GM03348 (cell line): ENCODE measurements around the gene CHDH.

ENCODE experiments used
- DNase-seq: peaks from one replicate; pipeline ENCODE4 v3.0.0; 2012; ENCODE audit warnings: low spot score

Gene CHDH

DNA sequence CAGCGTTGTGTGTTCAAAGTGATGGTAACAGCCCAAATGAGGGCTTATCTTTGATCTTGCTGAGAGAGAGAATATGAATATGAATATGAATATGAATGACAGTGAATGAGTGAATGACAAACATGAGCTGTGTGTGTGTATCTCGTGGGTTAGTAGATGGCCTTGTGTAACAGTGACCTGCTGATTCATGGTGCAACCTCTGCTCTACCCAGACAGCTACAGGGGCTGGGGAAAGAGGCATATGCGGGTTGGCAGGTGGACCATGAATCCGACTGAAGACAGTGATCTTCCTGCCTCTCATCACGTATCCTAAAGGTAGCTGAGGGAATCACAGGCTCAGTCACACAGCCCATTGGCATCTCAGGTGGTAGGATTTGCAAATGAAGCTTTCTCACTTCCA lies 58.2 kb downstream of the CHDH start:
- no peak for DNase-seq

DNA sequence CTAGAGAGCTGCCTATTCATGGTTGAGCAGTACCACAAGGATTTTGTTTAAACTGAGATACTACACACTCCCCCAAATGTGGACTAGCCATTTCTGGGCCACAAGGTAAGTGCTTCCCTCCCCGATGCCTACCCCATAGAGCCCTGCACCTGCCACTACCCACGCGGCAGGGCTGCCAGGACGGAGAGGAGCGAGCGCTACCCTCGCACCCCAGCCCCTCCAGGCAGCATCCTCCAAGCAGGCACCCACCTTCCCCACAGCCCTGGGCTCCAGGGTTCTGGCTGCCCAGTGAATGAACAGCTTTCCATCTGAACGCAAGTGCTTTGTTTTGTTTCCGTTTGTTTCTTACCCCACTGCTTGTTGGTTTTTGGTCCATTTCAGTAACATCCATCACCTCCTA lies 59.2 kb downstream of the CHDH start:
- DNase-seq = no peak

DNA sequence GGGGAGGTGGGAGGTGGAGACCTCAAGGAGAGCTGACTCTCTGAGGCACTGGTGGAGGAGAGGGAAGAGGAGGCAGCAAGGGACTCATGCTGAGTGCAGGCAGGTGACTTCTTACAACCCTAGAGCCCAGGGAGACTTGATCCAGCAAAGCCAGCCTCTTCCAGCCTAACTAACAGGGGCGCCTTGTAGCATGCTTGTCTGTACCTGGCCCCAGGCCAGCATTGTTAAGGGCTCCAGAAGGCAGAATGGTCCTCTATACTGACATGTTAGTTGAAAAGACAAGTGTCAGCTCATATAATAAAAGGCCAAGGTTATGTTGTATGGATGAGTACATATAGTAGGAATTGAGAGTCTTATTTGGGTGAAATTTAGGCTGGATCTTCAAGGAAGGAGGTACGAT lies 65.4 kb downstream of the CHDH start:
- no peak for DNase-seq

DNA sequence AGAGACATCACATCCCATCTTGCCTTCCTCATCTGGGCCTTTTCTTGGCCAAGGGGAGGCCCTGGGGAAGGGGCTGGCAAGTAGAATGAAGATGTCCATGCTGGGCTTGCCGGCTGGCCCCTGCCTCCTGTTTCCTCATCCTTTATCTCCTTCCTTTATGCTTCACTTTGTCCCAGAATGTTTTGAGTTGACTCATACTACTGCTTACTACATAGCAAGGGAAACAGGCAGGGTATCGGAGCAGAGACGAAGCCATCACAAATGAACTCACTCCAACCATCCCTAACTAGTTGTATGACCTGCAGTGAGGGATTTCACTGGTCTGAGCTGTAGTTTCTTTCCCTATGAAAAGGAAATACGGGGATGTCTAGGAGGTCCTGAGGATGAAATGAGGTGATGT lies 66.0 kb downstream of the CHDH start:
- DNase-seq = no peak

DNA sequence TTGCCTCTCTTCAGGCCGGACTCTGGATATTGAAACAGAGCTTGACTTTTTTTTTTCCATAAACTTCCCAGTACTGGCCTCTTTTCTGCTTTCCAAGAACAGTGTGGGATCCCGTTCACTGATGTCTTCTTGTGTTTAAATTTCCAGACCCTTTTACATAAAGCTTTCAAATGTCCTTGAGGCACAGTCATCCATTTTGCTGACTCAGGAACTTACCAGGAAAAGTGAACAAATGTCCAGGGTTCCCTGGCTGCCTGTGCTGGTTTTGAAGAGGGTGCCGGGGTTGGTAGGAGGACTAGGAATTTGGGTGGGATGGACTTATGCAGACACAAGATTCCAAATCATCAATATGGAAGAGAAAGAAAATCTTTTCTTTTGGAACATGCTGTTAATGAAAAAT lies 68.1 kb downstream of the CHDH start:
- DNase-seq = no peak

DNA sequence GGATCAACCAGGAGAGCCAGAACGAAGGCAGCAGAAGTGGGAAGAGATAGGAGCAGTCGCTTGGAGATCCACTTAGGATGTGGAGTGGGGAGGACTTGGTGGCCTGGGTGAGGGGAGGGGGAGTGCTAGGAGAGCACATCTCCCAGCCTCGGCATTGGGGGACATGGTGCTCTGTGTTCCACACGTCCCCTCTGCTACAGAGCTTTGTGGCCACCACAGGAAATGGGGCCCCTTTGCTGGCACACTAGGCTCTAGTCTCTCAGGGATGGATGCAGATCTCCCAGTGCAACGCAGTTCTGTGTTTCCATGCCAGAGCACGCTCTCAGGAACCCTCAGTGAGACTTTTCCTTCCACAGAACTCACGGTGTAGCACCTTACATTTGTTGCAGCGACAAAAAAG lies 68.8 kb downstream of the CHDH start:
- DNase-seq = no peak

DNA sequence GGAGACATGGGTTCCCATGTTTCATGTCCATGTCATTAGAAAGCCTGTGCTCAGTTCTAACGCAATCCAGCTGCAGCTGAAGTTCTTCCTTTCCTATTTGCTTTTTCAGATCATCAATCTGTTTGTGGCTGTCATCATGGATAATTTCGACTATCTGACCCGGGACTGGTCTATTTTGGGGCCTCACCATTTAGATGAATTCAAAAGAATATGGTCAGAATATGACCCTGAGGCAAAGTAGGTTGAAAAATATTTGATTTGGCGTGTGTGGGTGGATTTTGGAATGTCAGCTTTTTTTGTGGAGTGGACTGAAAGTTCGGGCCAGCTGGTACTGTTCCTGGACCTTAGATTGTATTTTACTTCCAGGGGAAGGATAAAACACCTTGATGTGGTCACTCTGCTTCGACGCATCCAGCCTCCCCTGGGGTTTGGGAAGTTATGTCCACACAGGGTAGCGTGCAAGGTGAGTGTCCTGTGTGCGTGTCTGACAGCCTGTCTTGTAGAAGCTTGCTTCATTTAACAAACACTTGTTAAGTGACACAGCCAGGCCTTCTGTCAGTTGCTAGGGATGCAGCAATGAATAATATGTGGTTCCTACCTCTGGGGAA lies 69.6 kb downstream of the CHDH start:
- DNase-seq = peak; percentile 76

DNA sequence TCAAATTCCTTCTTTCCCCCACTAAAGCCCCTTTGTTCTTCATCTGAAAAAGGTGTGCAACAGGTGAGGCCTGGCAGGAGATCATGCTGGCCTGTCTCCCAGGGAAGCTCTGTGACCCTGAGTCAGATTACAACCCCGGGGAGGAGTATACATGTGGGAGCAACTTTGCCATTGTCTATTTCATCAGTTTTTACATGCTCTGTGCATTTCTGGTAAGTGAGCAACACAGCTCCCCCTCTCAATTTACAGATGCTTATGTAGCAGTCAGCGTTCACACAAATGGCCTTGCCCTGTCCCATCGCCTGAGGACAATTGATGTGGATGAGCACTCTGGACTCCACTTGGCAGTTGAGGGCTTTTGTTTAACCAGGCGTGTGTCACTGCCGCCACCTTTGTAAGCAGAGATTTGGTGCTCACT lies 70.4 kb downstream of the CHDH start:
- peak; percentile 28 for DNase-seq

DNA sequence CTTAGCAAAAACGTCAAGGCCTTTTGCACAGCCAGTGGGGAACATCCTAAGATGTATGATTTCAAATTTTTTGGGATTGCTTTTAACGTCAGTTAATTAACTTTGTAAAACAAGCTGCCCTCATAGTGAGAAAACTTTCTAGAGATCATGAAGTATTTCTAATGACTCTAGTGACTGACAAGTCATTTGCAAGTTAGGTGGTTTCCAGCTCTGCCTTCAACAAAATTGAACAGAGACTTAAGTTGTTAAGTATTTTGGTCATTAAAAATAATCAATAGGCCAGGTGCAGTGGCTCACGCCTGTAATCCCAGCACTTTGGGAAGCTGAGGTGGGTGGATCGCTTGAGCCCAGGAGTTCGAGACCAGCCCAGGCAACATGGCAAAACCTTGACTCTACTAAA lies 71.2 kb downstream of the CHDH start:
- no peak for DNase-seq

DNA sequence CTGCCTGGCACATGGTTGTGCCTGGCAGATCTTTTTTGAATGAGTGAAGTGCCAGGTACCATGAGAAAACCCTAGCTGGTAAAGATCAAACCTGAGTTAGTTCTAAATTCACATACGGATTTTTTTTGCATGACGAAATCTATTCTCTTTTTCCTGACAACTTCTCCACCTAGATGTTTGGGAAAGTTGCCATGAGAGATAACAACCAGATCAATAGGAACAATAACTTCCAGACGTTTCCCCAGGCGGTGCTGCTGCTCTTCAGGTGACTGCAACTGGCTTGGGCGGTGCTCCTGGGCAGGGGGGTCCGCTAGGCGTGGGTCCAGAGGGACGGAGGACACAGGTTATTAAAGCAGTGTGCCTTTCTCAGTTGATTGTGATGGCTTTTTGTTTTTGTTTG lies 71.8 kb downstream of the CHDH start:
- DNase-seq = no peak

DNA sequence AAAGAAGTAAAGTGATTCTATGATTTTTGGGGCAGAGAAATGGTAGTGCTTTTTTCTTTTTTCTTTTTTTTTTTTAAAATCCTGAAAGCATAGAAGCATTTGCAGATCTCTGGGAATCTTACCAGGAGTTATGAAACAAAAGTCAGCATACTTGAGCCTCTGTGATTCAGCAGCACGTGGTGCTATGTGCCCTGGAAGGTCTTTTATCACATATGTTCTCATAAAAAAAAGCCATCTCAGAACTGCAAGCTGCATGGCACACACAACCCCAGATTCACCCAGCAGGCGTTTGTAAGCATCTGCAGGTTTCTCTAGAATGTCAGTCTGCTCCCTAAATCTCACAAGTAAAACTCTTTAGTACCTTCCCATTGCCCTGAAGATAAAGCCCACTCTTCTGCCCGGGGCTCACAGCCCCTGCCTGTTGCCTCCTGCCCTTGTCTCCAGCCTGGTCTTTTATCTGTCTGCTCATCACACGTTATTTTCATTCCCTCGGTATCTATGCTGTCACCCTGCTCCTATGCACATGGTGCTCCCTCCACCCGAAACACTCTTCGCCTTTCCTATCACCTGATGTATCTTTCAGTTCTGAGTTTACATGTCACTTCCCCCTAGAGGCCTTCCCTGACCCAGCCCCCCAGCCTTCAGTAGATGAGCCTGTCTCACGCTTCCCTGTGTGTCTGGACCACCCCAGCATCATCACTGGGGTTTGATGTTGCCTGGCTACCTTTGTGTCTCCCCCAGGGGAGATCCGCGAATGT lies 72.4 kb downstream of the CHDH start:
- DNase-seq = peak; percentile 89

DNA sequence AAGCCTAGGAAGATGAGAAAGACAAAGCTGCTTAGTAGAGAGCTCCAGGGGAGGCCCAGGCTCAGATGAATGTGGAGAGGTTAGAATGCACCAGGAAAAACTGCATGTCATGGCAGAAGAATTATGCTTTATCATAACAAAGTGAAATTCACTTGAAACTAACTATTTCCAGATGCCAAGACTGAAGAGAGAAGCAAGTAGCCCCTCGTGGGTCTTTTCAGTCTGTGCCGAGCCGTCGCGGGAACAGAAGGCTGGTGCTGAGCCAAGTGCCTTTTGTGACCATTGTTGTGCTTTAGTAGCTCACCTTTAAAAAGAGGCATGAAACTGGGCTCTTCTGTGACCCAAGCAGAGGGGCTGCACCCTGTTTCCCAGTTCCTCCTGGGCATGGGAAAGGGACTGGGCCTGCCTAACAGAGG lies 73.2 kb downstream of the CHDH start:
- DNase-seq = peak; percentile 63

DNA sequence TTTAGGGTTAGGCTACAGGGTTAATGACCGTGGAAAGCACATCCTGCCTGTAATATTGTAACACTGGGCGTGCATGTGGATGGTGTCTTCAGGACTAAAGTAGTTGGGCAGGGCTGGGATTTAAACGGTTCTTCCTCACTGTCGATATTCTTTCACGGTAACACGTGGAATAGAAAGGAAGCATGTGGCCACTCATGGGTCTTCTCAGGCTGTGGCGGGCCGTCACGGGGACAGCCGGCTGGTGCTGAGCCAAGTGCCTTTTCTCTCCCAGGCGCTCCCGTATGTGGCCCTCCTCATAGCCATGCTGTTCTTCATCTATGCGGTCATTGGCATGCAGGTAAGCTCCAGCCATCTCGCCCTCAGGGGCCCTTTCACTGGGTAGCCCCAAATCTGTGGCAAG lies 73.7 kb downstream of the CHDH start:
- no peak for DNase-seq

DNA sequence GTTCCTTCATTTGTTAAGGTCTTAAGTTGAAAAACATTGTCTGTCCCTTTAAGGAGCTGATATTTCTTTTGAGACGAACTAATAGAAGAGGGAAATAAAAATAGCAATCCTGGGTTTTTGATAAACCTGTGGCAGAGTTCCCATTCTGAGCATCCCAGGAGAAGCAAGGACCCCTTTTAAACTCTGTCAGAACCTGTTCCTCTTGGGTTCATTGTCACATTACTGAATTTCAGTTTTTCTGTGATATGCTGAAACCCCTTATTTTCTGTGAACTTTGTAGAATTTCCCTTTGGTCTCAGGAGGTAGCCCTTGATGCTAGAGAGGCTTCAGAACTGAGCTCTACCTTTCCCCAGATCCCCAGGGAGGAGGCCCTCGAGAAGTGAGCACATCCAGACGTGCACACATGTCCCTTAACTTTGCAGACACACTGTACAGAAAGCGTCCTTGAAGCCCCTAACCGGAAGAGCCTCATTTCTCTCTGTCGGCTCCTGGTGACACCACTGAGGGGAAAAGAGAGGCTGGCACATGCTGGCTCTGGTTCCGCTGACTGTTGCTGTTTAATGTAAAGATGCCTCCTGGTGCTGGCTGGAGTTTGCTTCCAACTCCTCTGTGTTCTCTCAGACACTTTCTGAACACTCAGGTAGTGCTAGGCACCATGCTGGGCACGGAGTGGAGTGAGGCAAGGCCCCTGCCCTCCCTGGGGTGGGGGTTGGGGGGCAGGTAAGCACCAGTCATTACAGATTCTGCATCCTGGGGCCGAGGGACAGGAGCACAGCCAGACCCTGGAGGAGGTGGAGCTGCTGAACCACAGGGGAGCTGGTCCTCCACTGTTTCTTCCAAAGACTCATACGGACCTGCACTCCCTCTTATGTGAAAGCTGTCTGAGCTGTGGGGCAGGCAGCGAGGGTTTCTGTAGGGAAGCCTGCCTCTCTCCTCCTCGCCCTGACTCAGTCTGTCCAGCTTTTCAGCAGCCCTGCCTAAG lies 77.5 kb downstream of the CHDH start:
- DNase-seq = no peak

DNA sequence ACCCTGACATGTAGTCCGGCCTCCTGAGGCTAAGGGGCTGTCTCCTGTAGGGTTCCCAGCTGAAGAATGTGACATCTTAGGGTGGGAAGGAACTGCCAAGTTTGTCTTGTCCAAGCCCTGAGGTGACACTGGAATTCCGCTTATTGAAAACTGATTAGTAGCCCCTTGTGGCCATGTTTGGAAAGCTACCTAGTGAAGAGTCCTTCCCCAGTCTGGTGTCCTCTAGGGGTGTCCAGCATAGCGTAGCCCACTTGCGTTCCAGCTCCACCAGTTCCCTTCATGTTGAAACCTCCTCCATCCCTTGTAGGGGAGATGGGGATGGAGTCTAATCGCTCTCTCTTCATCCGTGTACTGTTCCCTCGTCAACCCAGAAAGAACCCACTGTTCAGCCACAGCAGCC lies 79.5 kb downstream of the CHDH start:
- no peak for DNase-seq

DNA sequence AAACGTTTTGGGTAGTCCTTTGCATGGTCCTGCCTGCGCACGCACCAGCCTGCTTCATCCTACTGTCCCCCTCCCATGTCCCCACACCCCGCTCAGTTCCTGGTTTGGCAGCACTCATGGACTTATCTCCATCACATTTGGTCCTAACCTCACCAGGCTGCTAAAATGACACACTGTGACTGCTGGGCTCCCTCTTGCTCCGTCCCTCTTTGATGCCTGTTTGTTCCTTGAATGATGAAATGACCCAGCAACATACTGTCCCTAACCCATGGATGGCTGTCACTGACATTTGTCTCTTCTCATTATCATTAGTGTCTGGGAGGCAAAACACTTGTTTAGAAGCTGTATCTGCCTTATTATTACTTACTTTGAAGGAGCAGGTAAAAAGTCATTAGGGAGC lies 80.5 kb downstream of the CHDH start:
- no peak for DNase-seq

DNA sequence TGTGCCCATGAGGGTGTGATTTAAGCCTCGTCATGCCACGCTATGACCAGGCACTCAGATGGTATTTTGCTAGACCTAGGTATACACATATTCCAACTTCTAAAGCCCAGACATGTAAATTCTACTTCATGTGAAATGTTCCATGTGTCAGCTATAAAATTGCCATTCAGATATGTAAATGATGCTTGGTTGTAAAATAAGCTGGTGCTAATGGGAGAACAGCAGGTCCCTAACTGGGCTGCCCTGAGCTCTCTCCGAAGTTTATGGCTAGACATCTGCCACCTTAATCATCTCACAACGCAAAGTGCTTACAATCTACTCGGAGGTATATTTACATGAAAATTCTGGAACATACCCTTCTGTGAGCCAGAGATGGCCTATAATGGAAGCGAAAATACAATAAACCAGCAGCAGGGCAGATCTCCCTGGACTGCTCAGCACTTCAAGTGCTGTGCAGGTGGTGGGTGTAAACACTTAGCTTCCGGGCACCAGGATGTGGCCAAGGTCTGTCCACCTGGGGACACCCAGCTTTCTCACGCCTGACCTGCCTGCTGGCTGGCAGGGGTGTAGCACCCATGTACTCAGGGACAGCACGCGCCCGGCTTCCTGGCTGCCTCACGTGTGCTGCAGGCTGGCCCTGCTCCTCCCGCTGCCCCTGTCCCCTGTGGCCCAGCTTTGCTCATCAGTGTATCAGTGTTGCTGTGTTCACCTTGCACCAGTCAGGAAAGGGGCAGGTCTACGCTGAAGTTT lies 82.0 kb downstream of the CHDH start:
- DNase-seq = no peak

DNA sequence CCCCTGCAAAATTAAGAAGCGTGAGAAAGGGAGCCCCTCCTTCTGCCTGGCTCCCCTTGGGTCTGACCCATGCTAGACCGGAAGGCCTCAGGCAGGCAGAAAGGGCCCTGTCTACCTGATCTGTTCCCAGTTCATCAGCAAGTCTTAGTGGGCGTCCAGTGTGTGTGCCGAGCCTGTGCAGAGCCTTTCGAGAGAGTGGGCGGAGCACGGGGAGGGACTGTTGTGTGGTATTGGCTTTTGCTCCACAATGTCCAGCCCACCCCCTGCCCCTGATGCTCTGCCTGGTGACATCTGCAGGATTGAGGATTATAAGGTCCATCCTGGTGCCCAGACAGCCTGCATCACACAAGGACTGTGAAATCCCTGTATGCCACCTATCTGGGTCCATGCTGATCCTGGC lies 82.9 kb downstream of the CHDH start:
- DNase-seq = no peak
